ENCODE data around the gene SHROOM2.

SHROOM2 gene

GRCh38 chrX:9997524-9997923 lies 211.3 kb downstream of the SHROOM2 start:
- no peak for DNase-seq (ENCODE audit: low spot score)
- no peak for FAIRE-seq

Data from urothelium cell line (cell line).